Activated CD4-positive, alpha-beta T cell treated with anti-CD3 and anti-CD28 coated beads, Interleukin-2, amount 50 U/mL, for 48 hours (primary cell): Measurements from ENCODE around the gene MPPE1.
"Not testable (repeated sequence)": the region's sequence is repeated elsewhere in the genome, so short reads cannot be mapped to it uniquely, and the experiment has no call there.

ENCODE experiments used
- DNase-seq, 2 experiments: peaks; one replicate each; pipeline ENCODE4 v3.0.0-alpha.2; 2020

The MPPE1 gene

DNA sequence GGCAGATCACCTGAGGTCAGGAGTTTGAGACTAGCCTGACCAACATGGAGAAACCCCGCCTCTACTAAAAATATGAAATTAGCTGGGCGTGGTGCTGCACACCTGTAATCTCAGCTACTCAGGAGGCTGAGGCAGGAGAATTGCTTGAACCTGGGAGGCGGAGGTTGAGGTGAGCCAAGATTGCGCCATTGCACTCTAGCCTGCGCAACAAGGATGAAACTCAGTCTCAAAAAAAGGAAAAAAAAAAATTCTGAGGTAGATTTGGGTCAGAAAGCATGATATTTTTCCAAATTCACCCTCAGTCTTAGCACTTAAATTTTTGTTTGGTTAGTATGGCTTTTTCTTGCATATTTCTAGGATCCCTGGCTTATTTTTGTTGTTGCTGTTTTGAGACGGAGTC, 53.6 kb downstream of the MPPE1 start:
- not testable (repeated sequence) for DNase-seq

DNA sequence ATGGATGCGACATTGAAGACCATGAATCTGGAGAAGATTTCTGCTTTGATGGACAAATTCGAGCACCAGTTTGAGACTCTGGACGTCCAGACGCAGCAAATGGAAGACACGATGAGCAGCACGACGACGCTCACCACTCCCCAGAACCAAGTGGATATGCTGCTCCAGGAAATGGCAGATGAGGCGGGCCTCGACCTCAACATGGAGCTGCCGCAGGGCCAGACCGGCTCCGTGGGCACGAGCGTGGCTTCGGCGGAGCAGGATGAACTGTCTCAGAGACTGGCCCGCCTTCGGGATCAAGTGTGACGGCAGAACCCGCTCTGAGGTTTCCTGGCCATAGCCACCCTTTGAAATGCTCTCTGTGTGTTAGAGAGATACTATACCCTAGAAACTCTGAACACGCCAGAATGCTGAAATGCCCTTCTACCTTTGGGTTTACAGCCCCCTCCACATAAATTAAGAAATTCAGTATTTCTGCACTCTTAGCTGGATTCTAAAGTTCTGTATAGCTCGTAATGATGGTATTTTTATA, 56.2 kb downstream of the MPPE1 start:
- peak; percentile 40 to 53 for DNase-seq

DNA sequence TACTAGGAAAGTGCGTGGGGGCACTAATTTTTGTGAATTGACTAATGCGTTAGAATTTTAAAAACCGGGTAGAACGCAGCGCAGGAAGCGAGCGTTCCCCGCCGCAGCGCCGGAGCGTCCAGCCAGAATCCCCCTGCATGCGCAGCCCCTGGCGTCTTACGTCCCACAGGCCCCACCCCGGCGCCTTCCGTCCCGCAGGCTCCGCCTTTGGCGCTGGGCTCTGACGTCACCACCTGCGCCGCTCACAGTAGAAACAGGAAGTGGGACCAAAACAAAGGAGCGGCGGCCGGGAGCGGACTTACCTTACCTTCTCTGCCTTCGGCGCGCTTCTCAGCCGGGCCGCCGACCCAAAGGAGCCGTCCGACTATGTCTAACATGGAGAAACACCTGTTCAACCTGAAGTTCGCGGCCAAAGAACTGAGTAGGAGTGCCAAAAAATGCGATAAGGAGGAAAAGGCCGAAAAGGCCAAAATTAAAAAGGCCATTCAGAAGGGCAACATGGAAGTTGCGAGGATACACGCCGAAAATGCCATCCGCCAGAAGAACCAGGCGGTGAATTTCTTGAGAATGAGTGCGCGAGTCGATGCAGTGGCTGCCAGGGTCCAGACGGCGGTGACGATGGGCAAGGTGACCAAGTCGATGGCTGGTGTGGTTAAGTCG, 56.8 kb downstream of the MPPE1 start, which contains the start of gene CHMP1B:
Gene CHMP1B (plus strand): TSS at position 268 of the 660 bp plus-strand sequence. CDS start 99 bp downstream, at position 367.
- peak; percentile 97 to 98 for DNase-seq

DNA sequence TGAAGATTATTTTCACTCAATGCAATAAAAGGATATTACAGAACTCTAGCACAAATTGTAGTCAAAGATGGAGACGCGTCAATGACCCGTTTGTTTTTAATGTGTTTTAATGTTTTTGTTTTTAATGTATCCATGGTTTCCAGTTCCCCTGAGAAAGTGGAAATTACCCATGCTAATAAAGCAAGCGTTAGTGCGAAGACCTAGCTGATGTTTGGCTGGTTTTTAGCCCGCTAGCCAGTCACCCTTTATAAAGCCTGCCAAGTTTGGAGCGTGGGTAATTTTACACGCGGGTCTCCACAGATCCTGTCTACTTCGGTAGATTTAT, 57.3 kb downstream of the MPPE1 start:
- DNase-seq: no peak

DNA sequence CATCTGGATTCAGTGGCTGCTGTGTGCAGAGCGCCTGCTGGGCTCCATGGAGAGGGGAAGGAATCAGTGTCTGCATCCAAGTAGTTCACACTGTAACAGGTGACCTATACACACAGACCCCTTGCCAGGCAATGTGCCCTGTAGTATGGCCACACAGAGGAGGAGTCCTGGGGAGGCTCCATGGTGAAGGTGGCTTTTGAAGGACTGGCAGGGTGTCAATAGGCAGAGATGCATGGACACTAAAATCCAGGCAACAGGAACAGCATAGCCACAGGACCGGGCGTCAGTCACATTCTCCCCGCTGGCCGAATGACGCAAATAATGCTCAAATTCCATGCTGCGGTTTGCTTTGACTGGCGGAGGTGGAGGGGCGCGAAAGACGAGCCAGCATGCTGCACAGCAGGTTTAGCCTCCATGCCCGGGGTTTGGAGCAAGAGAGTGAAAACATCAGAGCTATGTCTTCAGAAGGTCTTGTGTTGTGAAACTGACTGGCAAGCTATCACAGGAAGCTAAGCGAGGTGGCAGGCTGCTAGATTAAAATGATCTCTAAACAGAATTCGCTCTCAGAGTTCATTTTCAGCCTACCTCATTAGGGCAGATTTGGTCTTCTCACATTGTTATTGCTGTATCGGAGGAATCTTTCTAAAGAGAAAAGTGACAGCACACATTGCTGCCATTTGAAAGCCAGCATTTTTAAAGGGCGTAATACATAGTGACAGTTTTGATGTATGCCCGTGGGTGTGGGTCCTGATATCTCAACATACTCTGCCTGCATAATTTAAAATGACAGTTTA, 58.1 kb downstream of the MPPE1 start:
- peak; percentile 50 to 65 for DNase-seq

DNA sequence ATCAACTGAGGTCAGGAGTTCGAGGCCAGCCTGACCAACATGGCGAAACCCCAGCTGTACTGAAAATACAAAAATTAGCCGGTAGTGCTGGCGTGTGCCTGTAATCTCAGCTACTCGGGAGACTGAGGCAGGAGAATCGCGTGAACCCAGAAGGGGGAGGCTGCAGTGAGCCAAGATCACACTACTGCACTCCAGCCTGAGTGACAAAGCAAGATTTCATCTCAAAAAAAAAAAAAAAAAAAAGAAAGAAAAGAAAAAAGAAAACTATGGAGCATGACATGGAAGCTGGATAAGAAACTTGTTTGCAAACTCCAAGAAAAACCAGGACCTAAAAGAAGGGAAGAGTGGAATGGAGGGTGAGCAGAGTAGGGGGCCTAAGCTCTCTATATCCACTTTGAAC, 58.8 kb downstream of the MPPE1 start:
- no peak for DNase-seq

DNA sequence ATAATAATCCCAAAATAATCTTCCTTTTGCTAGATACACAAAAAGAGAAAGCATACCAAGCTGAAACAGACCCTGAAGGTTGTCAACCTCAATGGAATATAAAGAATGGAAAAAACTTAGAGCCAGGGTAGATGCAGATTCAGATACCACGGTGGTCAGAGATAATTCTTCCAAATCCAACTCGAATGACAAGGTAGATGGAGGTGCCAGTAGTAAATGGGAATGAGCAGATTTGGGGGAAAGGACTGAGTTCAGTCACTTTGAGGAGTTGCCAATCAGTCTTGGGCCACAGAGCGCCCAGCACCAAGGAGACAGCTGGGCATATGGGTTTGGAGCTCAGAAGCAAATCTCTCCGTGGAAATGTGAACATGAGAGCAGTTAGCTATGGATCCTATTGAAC, 60.3 kb downstream of the MPPE1 start:
- no peak for DNase-seq

DNA sequence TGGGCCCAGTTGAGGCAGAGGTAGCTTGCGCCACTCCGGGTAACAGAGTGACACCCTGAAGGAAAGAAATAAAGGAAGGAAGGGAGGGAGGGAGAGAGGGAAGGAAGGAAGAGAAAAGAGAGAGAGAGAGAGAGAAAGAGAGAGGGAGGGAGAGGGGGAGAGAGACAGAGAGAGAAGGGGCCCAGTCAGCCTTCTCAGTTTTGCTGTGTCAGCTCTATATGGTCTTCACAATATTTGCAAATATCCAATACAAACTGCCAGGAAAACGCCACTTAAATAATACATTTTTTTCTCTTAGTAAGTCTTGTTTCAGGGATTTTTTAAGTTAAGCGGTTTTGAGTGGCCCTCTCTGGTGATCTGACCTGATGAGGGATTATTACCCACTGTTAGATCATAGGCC, 62.5 kb downstream of the MPPE1 start:
- DNase-seq: no peak

DNA sequence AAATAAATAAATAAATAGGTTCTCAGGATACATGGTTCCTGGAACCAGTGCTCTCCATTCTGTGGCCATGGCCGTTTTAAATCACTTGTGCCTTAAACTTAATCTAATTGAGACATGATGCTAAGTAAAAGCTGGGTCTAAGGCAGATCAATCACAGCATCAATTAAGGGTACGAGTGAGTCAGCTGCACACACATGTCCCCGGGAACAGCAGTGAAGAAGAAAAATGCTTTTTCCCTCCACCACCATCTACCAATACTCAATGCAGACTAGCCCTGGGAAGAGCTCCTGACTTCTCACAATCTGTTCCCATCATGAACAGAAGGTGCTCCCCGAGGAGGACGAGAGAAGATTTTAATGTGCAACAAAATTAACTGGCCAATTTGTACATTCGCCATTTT, 63.7 kb downstream of the MPPE1 start:
- no peak for DNase-seq

DNA sequence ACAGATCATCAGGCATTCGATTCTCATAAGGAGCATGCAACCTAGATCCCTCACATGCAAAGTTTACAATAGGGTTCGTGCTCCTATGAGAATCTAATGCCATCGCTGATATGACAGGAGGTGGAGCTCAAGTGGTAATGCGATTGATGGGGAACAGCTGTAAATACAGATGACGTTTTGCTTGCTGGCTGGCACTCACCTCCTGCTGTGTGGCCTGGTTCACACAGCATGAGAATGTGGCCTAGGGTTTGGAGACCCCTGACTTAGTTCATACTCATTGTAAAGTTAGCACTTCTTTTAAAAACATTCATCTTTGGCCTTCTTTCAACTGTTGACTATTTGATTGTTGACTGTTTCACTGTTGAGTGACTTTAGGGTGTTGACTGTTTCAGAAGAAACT, 65.6 kb downstream of the MPPE1 start:
- no peak for DNase-seq

DNA sequence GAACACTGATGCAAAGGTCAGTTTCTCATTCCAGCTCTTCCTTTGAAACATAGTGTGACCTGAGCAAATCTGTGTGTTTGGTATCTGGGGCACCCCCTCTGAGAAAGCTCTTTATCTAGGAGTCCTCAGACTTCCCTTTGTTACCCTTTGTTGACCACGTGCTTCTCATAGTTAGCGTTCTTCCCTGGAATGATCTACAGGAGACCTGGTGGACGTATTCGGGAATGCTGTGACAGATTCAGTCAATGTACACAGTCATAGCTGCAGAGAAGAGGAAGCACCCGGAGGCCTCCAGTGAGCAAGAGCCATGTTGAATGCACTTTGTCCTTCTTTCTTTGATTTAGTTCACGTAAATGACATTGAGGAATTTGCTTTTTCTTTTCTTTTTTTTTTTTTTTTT, 67.6 kb downstream of the MPPE1 start:
- DNase-seq: no peak

DNA sequence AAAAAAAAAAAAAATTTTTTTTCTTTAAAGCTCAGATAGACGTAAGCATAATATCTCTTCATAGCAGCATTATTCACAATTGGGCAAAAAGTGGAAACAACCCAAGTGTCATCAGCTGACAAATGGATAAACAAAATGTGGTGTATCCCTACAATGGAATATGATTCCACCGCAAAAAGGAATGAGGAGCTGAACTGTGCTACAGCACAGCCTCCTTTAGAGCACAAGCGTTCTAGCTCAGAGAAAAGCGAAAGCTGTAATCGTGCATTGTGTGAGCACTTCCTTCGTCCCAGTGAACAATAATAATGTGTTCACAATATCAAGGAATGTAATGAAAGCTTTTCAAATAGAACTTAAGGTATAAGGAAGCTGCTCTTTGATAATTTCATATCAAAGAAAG, 68.6 kb downstream of the MPPE1 start:
- DNase-seq: no peak

DNA sequence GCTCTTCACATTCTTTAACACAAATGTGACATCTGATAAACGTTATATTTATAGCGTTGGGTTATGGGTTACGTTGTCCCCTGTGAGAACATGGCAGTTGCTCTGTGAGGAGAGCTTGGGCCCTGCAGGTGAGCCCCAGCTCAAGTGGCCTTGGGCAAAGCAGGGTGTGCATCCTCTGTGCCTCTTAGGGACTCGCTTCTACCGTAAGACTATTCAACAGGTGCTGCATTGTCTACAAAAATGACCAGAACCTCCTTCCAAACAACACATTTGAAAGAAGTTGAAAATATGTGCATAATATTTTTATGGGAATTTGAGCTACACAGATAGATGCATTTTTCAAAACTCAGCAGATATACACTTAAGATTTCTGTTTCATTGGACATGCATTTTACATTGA, 73.3 kb downstream of the MPPE1 start:
- DNase-seq: no peak
